ENCODE measurements around the gene AEBP2.

AEBP2 gene

DNA sequence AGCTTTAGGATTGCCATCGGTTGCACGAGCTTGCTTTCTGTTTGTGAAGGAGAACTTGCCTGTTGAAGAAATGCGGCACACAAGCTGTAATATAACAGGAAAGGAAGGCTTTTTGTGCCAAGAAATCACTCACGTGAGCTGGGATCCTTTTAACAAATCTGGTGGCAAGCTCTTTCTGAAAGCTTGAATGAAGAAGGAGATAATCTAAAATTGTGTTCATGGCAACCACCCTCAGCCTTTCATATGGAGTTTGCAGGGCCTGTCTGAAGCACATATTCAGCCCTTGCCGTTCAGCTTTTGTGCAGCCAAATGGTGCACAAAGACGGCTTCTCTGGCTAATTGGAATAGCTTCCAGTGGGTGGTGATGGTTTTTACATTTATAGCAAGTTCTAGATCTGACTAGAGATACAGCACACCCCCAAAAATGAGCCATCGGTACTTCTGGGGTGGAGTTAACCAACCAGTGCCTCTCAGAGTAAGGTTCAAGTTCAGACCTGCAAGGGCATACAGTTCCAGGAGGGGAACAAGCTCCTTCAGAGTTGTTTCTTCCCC, 107.4 kb downstream of the AEBP2 start:
- Histone ChIP-seq H3K4me3 (ENCODE audit: low read length) (no peak overlapping the region), H3K4me1 (ENCODE audit: low read length) (no peaks in the 10 kb centered on the region), H3K9ac (ENCODE audit: low read length) (no peak overlapping the region), H3K4me2 (ENCODE audit: low read depth, low read length) (no peak overlapping the region), H3K36me3 (replicated peaks; ENCODE audit: insufficient read depth, low read length) (no peaks in the 10 kb centered on the region), H4K20me1 (ENCODE audit: insufficient read depth, low read length) (no peaks in the 10 kb centered on the region), H3K9me3 (replicated peaks; ENCODE audit: insufficient read depth, low read length) (no peaks in the 10 kb centered on the region), H3K27me3 (replicated peaks; ENCODE audit: insufficient read depth, low read length) (no peaks in the 10 kb centered on the region), H3K27ac (ENCODE audit: low read length) (no peak overlapping the region), H3F3A (ENCODE audit: insufficient read depth, low read length) (no peaks in the 10 kb centered on the region), H3K79me2 (ENCODE audit: low read length) (no peaks in the 10 kb centered on the region), H3K9me2 (replicated peaks; ENCODE audit: insufficient read depth, low read length) (no peaks in the 10 kb centered on the region), H2AFZ (ENCODE audit: low read length) (no peak overlapping the region)
- no peak for DNase-seq
- no peak for TF ChIP-seq EZH2 (optimal IDR thresholded peaks at IDR 0.05; ENCODE audit: low read depth, low read length)
- TF ChIP-seq EZH2phosphoT487 (IDR thresholded peaks at IDR 0.05; ENCODE audit: low read length) = no peak
- TF ChIP-seq, protein P1, sequence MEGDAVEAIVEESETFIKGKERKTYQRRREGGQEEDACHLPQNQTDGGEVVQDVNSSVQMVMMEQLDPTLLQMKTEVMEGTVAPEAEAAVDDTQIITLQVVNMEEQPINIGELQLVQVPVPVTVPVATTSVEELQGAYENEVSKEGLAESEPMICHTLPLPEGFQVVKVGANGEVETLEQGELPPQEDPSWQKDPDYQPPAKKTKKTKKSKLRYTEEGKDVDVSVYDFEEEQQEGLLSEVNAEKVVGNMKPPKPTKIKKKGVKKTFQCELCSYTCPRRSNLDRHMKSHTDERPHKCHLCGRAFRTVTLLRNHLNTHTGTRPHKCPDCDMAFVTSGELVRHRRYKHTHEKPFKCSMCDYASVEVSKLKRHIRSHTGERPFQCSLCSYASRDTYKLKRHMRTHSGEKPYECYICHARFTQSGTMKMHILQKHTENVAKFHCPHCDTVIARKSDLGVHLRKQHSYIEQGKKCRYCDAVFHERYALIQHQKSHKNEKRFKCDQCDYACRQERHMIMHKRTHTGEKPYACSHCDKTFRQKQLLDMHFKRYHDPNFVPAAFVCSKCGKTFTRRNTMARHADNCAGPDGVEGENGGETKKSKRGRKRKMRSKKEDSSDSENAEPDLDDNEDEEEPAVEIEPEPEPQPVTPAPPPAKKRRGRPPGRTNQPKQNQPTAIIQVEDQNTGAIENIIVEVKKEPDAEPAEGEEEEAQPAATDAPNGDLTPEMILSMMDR (IDR thresholded peaks at IDR 0.05; ENCODE audit: low read length) = no peak

DNA sequence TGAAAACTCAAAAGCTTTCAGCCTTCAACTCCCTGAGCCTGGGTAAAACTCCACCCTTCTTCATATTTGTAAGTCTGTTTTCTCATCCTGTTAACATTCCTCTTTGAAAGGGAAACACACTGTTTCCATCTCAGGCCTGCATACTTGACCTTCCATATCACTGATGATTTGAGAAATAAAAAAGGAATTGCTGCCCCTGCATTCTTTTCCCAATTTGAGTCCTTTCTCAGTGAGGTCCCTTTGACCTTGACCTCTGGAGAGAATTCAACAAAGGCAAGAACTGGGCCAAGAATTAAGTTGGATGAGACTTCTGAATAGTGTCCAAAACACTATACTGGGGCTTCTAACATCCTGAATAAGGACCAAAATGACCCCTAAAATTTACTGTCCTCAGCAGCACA, 108.0 kb downstream of the AEBP2 start:
- DNase-seq = no peak
- H3K27ac ChIP-seq (ENCODE audit: low read length) = no peak overlapping the region
- no peaks in the 10 kb centered on the region for H4K20me1 ChIP-seq (ENCODE audit: insufficient read depth, low read length)
- H3K79me2 ChIP-seq (ENCODE audit: low read length) = no peaks in the 10 kb centered on the region
- H3K27me3 ChIP-seq (replicated peaks; ENCODE audit: insufficient read depth, low read length) = no peaks in the 10 kb centered on the region
- H3K4me2 ChIP-seq (ENCODE audit: low read depth, low read length) = no peak overlapping the region
- H3K4me1 ChIP-seq (ENCODE audit: low read length) = no peaks in the 10 kb centered on the region
- H3F3A ChIP-seq (ENCODE audit: insufficient read depth, low read length) = 0 out of 2 replicates have a peak, but pooled peaks cover 1% of the 10 kb centered on the region
- H3K9ac ChIP-seq (ENCODE audit: low read length) = no peak overlapping the region
- H3K36me3 ChIP-seq (replicated peaks; ENCODE audit: insufficient read depth, low read length) = no peaks in the 10 kb centered on the region
- TF ChIP-seq EZH2phosphoT487 (IDR thresholded peaks at IDR 0.05; ENCODE audit: low read length) (no peak), EZH2 (optimal IDR thresholded peaks at IDR 0.05; ENCODE audit: low read depth, low read length) (no peak)
- TF ChIP-seq, protein P1 (IDR thresholded peaks at IDR 0.05; ENCODE audit: low read length) = no peak
- no peak overlapping the region for H3K4me3 ChIP-seq (ENCODE audit: low read length)
- H3K9me3 ChIP-seq (replicated peaks; ENCODE audit: insufficient read depth, low read length) = no peaks in the 10 kb centered on the region
- H2AFZ ChIP-seq (ENCODE audit: low read length) = no peak overlapping the region
- no peaks in the 10 kb centered on the region for H3K9me2 ChIP-seq (replicated peaks; ENCODE audit: insufficient read depth, low read length)

DNA sequence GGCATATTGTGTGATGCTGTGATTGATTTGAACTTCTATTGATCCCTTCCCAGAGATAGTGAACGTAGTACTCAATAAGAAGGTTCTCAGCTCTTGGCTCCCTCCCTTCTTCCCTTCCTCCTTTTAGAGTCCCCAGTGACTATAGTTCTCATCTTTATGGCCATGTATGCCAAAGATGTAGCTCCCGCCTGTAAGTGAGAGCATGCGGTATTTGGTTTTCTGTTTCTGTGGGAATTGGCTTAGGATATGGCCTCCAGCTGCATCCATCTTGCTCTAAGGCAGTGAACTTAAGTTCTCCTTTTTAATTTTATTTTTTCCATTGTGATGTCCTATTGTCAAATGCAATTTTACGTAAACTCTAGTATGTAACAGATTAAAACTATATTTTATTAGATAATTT, 109.5 kb downstream of the AEBP2 start:
- 0 out of 2 replicates have a peak, but pooled peaks cover 4% of the 10 kb centered on the region for H3F3A ChIP-seq (ENCODE audit: insufficient read depth, low read length)
- TF ChIP-seq, protein P1 (IDR thresholded peaks at IDR 0.05; ENCODE audit: low read length) = no peak
- TF ChIP-seq EZH2phosphoT487 (IDR thresholded peaks at IDR 0.05; ENCODE audit: low read length) (no peak), EZH2 (optimal IDR thresholded peaks at IDR 0.05; ENCODE audit: low read depth, low read length) (no peak)
- no peak for DNase-seq

More for the DNA sequence above, 109.5 kb downstream of the AEBP2 start:
- no peaks in the 10 kb centered on the region for H4K20me1 ChIP-seq (ENCODE audit: insufficient read depth, low read length)
- no peaks in the 10 kb centered on the region for H3K36me3 ChIP-seq (replicated peaks; ENCODE audit: insufficient read depth, low read length)
- H3K9me2 ChIP-seq (replicated peaks; ENCODE audit: insufficient read depth, low read length) = no peaks in the 10 kb centered on the region
- no peak overlapping the region for H3K27ac ChIP-seq (ENCODE audit: low read length)
- H3K9me3 ChIP-seq (replicated peaks; ENCODE audit: insufficient read depth, low read length) = no peaks in the 10 kb centered on the region
- H3K27me3 ChIP-seq (replicated peaks; ENCODE audit: insufficient read depth, low read length) = no peaks in the 10 kb centered on the region
- H3K4me2 ChIP-seq (ENCODE audit: low read depth, low read length) = no peak overlapping the region
- H3K4me3 ChIP-seq (ENCODE audit: low read length) = no peak overlapping the region
- H3K9ac ChIP-seq (ENCODE audit: low read length) = no peak overlapping the region
- no peaks in the 10 kb centered on the region for H3K79me2 ChIP-seq (ENCODE audit: low read length)
- no peak overlapping the region for H2AFZ ChIP-seq (ENCODE audit: low read length)
- H3K4me1 ChIP-seq (ENCODE audit: low read length) = no peaks in the 10 kb centered on the region
